Activated CD8-positive, alpha-beta memory T cell treated with anti-CD3 and anti-CD28 coated beads for 24 hours (primary cell): ENCODE data around the gene RPL29.

Experiments
- DNase-seq: peaks from one replicate; pipeline ENCODE4 v3.0.0-alpha.2; 2020

The RPL29 gene

GRCh38 chr3:52024765-52025452 is 29.2 kb upstream of the RPL29 start:
- no peak for DNase-seq

- DNase-seq = no peak
Observed at GRCh38 chr3:52023860-52024764, 28.4 kb upstream of the RPL29 start.

- no peak for DNase-seq
Observed at GRCh38 chr3:52023101-52023770, 27.5 kb upstream of the RPL29 start.

- no peak for DNase-seq
Observed at GRCh38 chr3:52022323-52023100, 26.8 kb upstream of the RPL29 start.

- DNase-seq = no peak
Observed at GRCh38 chr3:52021489-52022268, 26.0 kb upstream of the RPL29 start.

GRCh38 chr3:52020796-52021195 is 25.1 kb upstream of the RPL29 start:
- DNase-seq = no peak

- no peak for DNase-seq
Observed at GRCh38 chr3:52019352-52020080, 23.8 kb upstream of the RPL29 start.

- DNase-seq = no peak
Observed at GRCh38 chr3:52018319-52019000, 22.8 kb upstream of the RPL29 start.

GRCh38 chr3:52017586-52017985 is 21.9 kb upstream of the RPL29 start:
- no peak for DNase-seq

GRCh38 chr3:52015438-52016228 is 19.9 kb upstream of the RPL29 start:
- no peak for DNase-seq

- DNase-seq = no peak
Observed at GRCh38 chr3:52014613-52015012, 18.9 kb upstream of the RPL29 start.

- no peak for DNase-seq
Observed at GRCh38 chr3:52013802-52014598, 18.3 kb upstream of the RPL29 start.

- no peak for DNase-seq
Observed at GRCh38 chr3:52012699-52013098, 17.0 kb upstream of the RPL29 start.

GRCh38 chr3:52010431-52010830 is 14.7 kb upstream of the RPL29 start:
- no peak for DNase-seq

GRCh38 chr3:52007291-52007690 is 11.6 kb upstream of the RPL29 start:
- DNase-seq = no peak

- DNase-seq = no peak
Observed at GRCh38 chr3:52006820-52007133, 11.1 kb upstream of the RPL29 start.

- DNase-seq = no peak
Observed at GRCh38 chr3:52006017-52006819, 10.5 kb upstream of the RPL29 start.

- no peak for DNase-seq
Observed at GRCh38 chr3:52005571-52005986, 9.9 kb upstream of the RPL29 start.
